HCT116 (cell line): ENCODE data around the gene TRERF1. TPM values are rescaled to one million over a fixed set of nuclear protein-coding genes. Genes with fewer than 3 reads are reported as not detected.

Source experiments
- ATAC-seq: fragments of 200-7000 bp; cut with Tn5 transposase; 2 replicates; pipeline ENCODE4 v1.9.1; 2020; ENCODE audit warnings: mild to moderate bottlenecking, moderate library complexity
- BruUV-seq: library from RNA; stranded (reverse); fragments of 400-500 nt; replicated peaks from 2 replicates; lab custom pipeline; 2021; lab: Mats Ljungman, UMichigan
- CTCF ChIA-PET: fragments of 300-600 bp; sonication (Branson Sonifier 250); formaldehyde crosslinking; loops from one replicate; lab custom pipeline; 2021; ENCODE audit warnings: antibody characterized with exemption; lab: Charles Lee
- POLR2A ChIA-PET: fragments of 300-600, 350-600 bp; sonication (Branson Sonifier 250); formaldehyde crosslinking; loops from one replicate; lab custom pipeline; 2021; ENCODE audit warnings: antibody characterized with exemption; lab: Charles Lee
- RAD21 ChIA-PET, 2 experiments: fragments of 300-600 bp; sonication (Branson Sonifier 250); formaldehyde crosslinking; loops; one replicate each; lab custom pipeline; 2023; ENCODE audit warnings: low total read pairs in 2 of 2; ENCODE audit not compliant: uncharacterized antibody in 2 of 2, unreplicated experiment in 2 of 2, low non-redundant PET in 1 of 2; lab: Charles Lee
- DNase-seq: peaks from one replicate; pipeline ENCODE4 v3.0.0-alpha.2; 2010; ENCODE audit warnings: low read depth, low spot score
- H2AFZ ChIP-seq: fragments of 200-600 bp; shearing (Covaris generic), sonication (generic); 2 replicates; pipeline ENCODE4 v1.6.1; 2017; ENCODE audit warnings: low read depth, mixed run types, mixed read lengths, antibody characterized with exemption, low read length; ENCODE audit not compliant: poor library complexity, severe bottlenecking
- H3K27ac ChIP-seq: 2 replicates; pipeline ENCODE4 v1.5.1; 2012; ENCODE audit warnings: low read depth, low read length
- H3K27me3 ChIP-seq: fragments of 200-600 bp; sonication (generic); 2 replicates; pipeline ENCODE4 v1.6.1; 2016; ENCODE audit warnings: mixed run types, low read length, mixed read lengths; ENCODE audit not compliant: insufficient read depth
- H3K36me3 ChIP-seq, 2 experiments: fragments of 200-500 bp in 1 of 2; fragments of 200-600 bp in 1 of 2; sonication (Bioruptor generic) in 1 of 2; sonication (generic) in 1 of 2; 2 replicates each; pipeline versions ENCODE4 v1.5.1 to v1.6.1; 2014 to 2016; ENCODE audit warnings: low read length in 2 of 2, inconsistent platforms in 1 of 2, mixed read lengths in 1 of 2, mixed run types in 1 of 2; ENCODE audit not compliant: insufficient read depth in 2 of 2, control insufficient read depth in 1 of 2
- H3K4me1 ChIP-seq, 2 experiments: fragments of 200-600 bp in 1 of 2; sonication (generic) in 1 of 2; 2 replicates each; pipeline versions ENCODE4 v1.5.1 to v1.6.1; 2012 to 2017; ENCODE audit warnings: low read length in 2 of 2, inconsistent platforms in 1 of 2, mild to moderate bottlenecking in 1 of 2, mixed read lengths in 1 of 2, mixed run types in 1 of 2, moderate library complexity in 1 of 2; ENCODE audit not compliant: insufficient read depth in 2 of 2, control insufficient read depth in 1 of 2
- H3K4me2 ChIP-seq: fragments of 200-600 bp; sonication (generic); 2 replicates; pipeline ENCODE4 v1.6.1; 2017; ENCODE audit warnings: mixed run types, low read length, mixed read lengths
- H3K4me3 ChIP-seq, 2 experiments: fragments of 200-600 bp in 1 of 2; sonication (generic) in 1 of 2; replicated peaks in 1 of 2; 2 replicates each; pipeline ENCODE4 v1.5.1; 2011 to 2016; ENCODE audit warnings: low read length in 2 of 2, control low read depth in 1 of 2, low read depth in 1 of 2, mild to moderate bottlenecking in 1 of 2, mixed read lengths in 1 of 2, mixed run types in 1 of 2
- H3K79me2 ChIP-seq: fragments of 200-600 bp; sonication (generic); 2 replicates; pipeline ENCODE4 v1.6.1; 2017; ENCODE audit warnings: mild to moderate bottlenecking, mixed run types, low read length, moderate library complexity, mixed read lengths; ENCODE audit not compliant: insufficient read depth
- H3K9ac ChIP-seq: fragments of 200-600 bp; sonication (generic); 2 replicates; pipeline ENCODE4 v1.6.1; 2016; ENCODE audit warnings: low read length, mixed read lengths
- H3K9me2 ChIP-seq: fragments of 200-600 bp; sonication (generic), shearing (Covaris generic); 2 replicates; pipeline ENCODE4 v1.6.1; 2017; ENCODE audit warnings: mixed run types, mild to moderate bottlenecking, moderate library complexity; ENCODE audit not compliant: insufficient read depth
- H3K9me3 ChIP-seq, 2 experiments: fragments of 200-500 bp in 1 of 2; fragments of 200-600 bp in 1 of 2; sonication (Bioruptor generic) in 1 of 2; sonication (generic) in 1 of 2; 2 replicates each; pipeline ENCODE4 v1.6.1; 2014 to 2017; ENCODE audit warnings: low read length in 2 of 2, mixed read lengths in 2 of 2, inconsistent platforms in 1 of 2, low read depth in 1 of 2, mild to moderate bottlenecking in 1 of 2, mixed run types in 1 of 2, moderate library complexity in 1 of 2; ENCODE audit not compliant: control insufficient read depth in 1 of 2, insufficient read depth in 1 of 2
- H4K20me1 ChIP-seq: fragments of 200-600 bp; sonication (generic), shearing (Covaris generic); 2 replicates; pipeline ENCODE4 v1.6.1; 2017; ENCODE audit warnings: mixed run types, mild to moderate bottlenecking, moderate library complexity; ENCODE audit not compliant: insufficient read depth
- CBX3 ChIP-seq: IDR thresholded peaks from 2 replicates; pipeline ENCODE4 v1.6.1; 2012; ENCODE audit warnings: low read depth
- CEBPB ChIP-seq: IDR thresholded peaks from 2 replicates; pipeline ENCODE4 v1.6.1; 2012; ENCODE audit warnings: low read depth
- EGR1 ChIP-seq: IDR thresholded peaks from 2 replicates; pipeline ENCODE4 v1.6.1; 2012; ENCODE audit warnings: low read depth
- ELF1 ChIP-seq: IDR thresholded peaks from 2 replicates; pipeline ENCODE4 v1.6.1; 2012; ENCODE audit warnings: low read depth, borderline replicate concordance
- EZH2 ChIP-seq: fragments of 200-600 bp; sonication (generic); IDR thresholded peaks from 2 replicates; pipeline ENCODE4 v1.6.1; 2017; ENCODE audit warnings: antibody characterized with exemption, mixed run types
- EZH2phosphoT487 ChIP-seq: fragments of 200-600 bp; IDR thresholded peaks from 2 replicates; pipeline ENCODE4 v1.6.1; 2018; ENCODE audit warnings: antibody characterized with exemption, borderline replicate concordance
- FOSL1 ChIP-seq: IDR thresholded peaks from 2 replicates; pipeline ENCODE4 v1.6.1; 2012; ENCODE audit warnings: low read depth
- POLR2A ChIP-seq: IDR thresholded peaks from 2 replicates; pipeline ENCODE4 v1.7.0; 2011; ENCODE audit warnings: borderline replicate concordance; ENCODE audit not compliant: insufficient read depth, insufficient read length; ENCODE audit errors: extremely low read depth
- REST ChIP-seq: IDR thresholded peaks from 2 replicates; pipeline ENCODE4 v1.6.1; 2012; ENCODE audit warnings: low read depth
- SIN3A ChIP-seq: IDR thresholded peaks from 2 replicates; pipeline ENCODE4 v1.6.1; 2012; ENCODE audit warnings: low read depth
- SP1 ChIP-seq: IDR thresholded peaks from 2 replicates; pipeline ENCODE4 v1.6.1; 2012; ENCODE audit warnings: low read depth
- SRF ChIP-seq: IDR thresholded peaks from 2 replicates; pipeline ENCODE4 v1.6.1; 2012; ENCODE audit warnings: low read depth
- YY1 ChIP-seq: IDR thresholded peaks from 2 replicates; pipeline ENCODE4 v1.6.1; 2011; ENCODE audit warnings: low read length, low read depth, moderate library complexity, mild to moderate bottlenecking; ENCODE audit not compliant: insufficient replicate concordance; ENCODE audit errors: extremely low read depth
- ZFX ChIP-seq: fragments of 450-650 bp; IDR thresholded peaks from 2 replicates; pipeline ENCODE4 v1.6.1; 2017
- ZNF274 ChIP-seq: fragments of 200-500 bp; sonication (Bioruptor generic); IDR thresholded peaks from 2 replicates; pipeline ENCODE4 v1.6.1; 2014; ENCODE audit warnings: mild to moderate bottlenecking, low read depth, low read length, inconsistent platforms
- intact Hi-C: fragments of 100-400 bp; cut with micrococcal nuclease; formaldehyde crosslinking; loops from 2 replicates; pipeline ENCODE4 v1.10.0; 2022
- total RNA-seq: library from RNA; stranded (reverse); gene quantifications from one replicate; pipeline ENCODE4 v1.2.1, GENCODE V29; 2021; ENCODE audit not compliant: unreplicated experiment
- TF ChIP-seq, protein P1 (sequence below): IDR thresholded peaks from 2 replicates; pipeline ENCODE4 v1.6.1; 2011; ENCODE audit warnings: mild to moderate bottlenecking, low read length, moderate library complexity; ENCODE audit not compliant: insufficient replicate concordance; ENCODE audit errors: extremely low read depth
- TF ChIP-seq, protein P2 (sequence below), 3 experiments: fragments of 200-600 bp in 1 of 3; sonication (generic) in 1 of 3; IDR thresholded peaks in 2 of 3; conservative IDR thresholded peaks in 1 of 3; 2 replicates each; pipeline ENCODE4 v1.5.1; 2012 to 2017; ENCODE audit warnings: low read depth in 2 of 3, low read length in 2 of 3, antibody characterized with exemption in 1 of 3, borderline replicate concordance in 1 of 3, control low read depth in 1 of 3, mild to moderate bottlenecking in 1 of 3, mixed read lengths in 1 of 3, mixed run types in 1 of 3, moderate library complexity in 1 of 3; ENCODE audit not compliant: insufficient read depth in 1 of 3
- TF ChIP-seq, protein P3 (sequence below): IDR thresholded peaks from 2 replicates; pipeline ENCODE4 v1.6.1; 2012

TRERF1 gene
- total RNA-seq, 1 experiment from 2014 or later, result 12.4 TPM

- H3K9ac ChIP-seq, result no peak overlapping the region
- H2AFZ ChIP-seq, result no peak overlapping the region
- H3K9me3 ChIP-seq, result no peaks in the 10 kb centered on the region
- H3K27ac ChIP-seq, result no peak overlapping the region
- DNase-seq (no peak), ATAC-seq (no peak)
- no peak overlapping the region for H3K4me2 ChIP-seq
- no peaks in the 10 kb centered on the region; the same call in none of the 2 replicates for H3K79me2 ChIP-seq
- RAD21 ChIA-PET, result no interaction called here
- POLR2A ChIA-PET, result no interaction called here
- no peaks in the 10 kb centered on the region for H3K9me2 ChIP-seq
- intact Hi-C loops, result no loop called here
- H4K20me1 ChIP-seq, result no peaks in the 10 kb centered on the region
- no peak overlapping the region for H3K4me3 ChIP-seq
- BruUV-seq, result no TSS peak
- H3K36me3 ChIP-seq, result no peaks in the 10 kb centered on the region
- no peaks in the 10 kb centered on the region for H3K27me3 ChIP-seq
- CTCF ChIA-PET, result no interaction called here
- TF ChIP-seq, protein P1, sequence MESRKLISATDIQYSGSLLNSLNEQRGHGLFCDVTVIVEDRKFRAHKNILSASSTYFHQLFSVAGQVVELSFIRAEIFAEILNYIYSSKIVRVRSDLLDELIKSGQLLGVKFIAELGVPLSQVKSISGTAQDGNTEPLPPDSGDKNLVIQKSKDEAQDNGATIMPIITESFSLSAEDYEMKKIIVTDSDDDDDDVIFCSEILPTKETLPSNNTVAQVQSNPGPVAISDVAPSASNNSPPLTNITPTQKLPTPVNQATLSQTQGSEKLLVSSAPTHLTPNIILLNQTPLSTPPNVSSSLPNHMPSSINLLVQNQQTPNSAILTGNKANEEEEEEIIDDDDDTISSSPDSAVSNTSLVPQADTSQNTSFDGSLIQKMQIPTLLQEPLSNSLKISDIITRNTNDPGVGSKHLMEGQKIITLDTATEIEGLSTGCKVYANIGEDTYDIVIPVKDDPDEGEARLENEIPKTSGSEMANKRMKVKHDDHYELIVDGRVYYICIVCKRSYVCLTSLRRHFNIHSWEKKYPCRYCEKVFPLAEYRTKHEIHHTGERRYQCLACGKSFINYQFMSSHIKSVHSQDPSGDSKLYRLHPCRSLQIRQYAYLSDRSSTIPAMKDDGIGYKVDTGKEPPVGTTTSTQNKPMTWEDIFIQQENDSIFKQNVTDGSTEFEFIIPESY, result no peak
- no peak for TF ChIP-seq EZH2phosphoT487
- no peak for TF ChIP-seq ELF1
- TF ChIP-seq SIN3A, result no peak
- no peak for TF ChIP-seq REST
- no peak for TF ChIP-seq EZH2
- TF ChIP-seq, protein P2, sequence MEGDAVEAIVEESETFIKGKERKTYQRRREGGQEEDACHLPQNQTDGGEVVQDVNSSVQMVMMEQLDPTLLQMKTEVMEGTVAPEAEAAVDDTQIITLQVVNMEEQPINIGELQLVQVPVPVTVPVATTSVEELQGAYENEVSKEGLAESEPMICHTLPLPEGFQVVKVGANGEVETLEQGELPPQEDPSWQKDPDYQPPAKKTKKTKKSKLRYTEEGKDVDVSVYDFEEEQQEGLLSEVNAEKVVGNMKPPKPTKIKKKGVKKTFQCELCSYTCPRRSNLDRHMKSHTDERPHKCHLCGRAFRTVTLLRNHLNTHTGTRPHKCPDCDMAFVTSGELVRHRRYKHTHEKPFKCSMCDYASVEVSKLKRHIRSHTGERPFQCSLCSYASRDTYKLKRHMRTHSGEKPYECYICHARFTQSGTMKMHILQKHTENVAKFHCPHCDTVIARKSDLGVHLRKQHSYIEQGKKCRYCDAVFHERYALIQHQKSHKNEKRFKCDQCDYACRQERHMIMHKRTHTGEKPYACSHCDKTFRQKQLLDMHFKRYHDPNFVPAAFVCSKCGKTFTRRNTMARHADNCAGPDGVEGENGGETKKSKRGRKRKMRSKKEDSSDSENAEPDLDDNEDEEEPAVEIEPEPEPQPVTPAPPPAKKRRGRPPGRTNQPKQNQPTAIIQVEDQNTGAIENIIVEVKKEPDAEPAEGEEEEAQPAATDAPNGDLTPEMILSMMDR (IDR thresholded peaks at IDR 0.05 in 2 of 3, conservative IDR thresholded peaks at IDR 0.05 in 1 of 3; ENCODE audit: borderline replicate concordance in 1 of 3, insufficient read depth in 1 of 3, low read depth in 2 of 3, low read length in 2 of 3), result no peak
- no peak for TF ChIP-seq SRF
- TF ChIP-seq CBX3, result no peak
- TF ChIP-seq ZNF274, result no peak
- no peak for TF ChIP-seq CEBPB
- TF ChIP-seq SP1, result no peak
- no peak for TF ChIP-seq YY1
- no peak for TF ChIP-seq FOSL1
- TF ChIP-seq, protein P3, sequence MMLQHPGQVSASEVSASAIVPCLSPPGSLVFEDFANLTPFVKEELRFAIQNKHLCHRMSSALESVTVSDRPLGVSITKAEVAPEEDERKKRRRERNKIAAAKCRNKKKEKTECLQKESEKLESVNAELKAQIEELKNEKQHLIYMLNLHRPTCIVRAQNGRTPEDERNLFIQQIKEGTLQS, result no peak
- no peak for TF ChIP-seq EGR1
- no peak for TF ChIP-seq POLR2A
- no peak for TF ChIP-seq ZFX
- H3K4me1 ChIP-seq, result peaks cover 9 to 15% of the 10 kb centered on the region in 2 experiments
These were observed 3.3 kb downstream of the TRERF1 start for GRCh38 chr6:42448391-42448790.
